ENCODE measurements around the gene ZNF888.
"Not testable (repeated sequence)": the region's sequence is repeated elsewhere in the genome, so short reads cannot be mapped to it uniquely, and the experiment has no call there.

ZNF888 gene

DNA sequence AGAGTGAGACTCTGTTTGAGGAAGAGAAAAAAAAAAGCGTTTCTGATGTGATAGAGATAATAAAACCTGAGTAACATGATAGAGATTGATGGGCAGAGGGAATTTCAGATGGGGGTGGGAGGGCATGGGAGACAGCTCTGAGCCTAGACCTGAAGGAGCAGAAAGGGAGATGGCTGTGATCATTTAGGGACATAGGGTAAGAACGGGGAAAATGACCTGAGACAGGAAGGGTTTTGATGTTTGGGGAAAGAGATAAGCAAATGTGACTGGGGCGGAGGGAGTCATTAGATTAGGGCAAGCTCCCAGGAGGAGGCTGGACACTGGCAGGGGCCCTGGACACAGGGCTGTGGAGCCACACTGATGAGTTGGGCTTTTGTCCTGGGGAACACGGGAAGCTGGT is 31.9 kb downstream of the ZNF888 start:
- POLR2A ChIA-PET: no interaction called here
- TF ChIP-seq, protein P1, sequence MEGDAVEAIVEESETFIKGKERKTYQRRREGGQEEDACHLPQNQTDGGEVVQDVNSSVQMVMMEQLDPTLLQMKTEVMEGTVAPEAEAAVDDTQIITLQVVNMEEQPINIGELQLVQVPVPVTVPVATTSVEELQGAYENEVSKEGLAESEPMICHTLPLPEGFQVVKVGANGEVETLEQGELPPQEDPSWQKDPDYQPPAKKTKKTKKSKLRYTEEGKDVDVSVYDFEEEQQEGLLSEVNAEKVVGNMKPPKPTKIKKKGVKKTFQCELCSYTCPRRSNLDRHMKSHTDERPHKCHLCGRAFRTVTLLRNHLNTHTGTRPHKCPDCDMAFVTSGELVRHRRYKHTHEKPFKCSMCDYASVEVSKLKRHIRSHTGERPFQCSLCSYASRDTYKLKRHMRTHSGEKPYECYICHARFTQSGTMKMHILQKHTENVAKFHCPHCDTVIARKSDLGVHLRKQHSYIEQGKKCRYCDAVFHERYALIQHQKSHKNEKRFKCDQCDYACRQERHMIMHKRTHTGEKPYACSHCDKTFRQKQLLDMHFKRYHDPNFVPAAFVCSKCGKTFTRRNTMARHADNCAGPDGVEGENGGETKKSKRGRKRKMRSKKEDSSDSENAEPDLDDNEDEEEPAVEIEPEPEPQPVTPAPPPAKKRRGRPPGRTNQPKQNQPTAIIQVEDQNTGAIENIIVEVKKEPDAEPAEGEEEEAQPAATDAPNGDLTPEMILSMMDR (IDR thresholded peaks at IDR 0.05; ENCODE audit: control extremely low read depth, extremely low read depth, low read depth, missing control alignments): no peak
- CTCF ChIA-PET: no interaction called here
- DNase-seq (ENCODE audit: extremely low spot score): no peak

DNA sequence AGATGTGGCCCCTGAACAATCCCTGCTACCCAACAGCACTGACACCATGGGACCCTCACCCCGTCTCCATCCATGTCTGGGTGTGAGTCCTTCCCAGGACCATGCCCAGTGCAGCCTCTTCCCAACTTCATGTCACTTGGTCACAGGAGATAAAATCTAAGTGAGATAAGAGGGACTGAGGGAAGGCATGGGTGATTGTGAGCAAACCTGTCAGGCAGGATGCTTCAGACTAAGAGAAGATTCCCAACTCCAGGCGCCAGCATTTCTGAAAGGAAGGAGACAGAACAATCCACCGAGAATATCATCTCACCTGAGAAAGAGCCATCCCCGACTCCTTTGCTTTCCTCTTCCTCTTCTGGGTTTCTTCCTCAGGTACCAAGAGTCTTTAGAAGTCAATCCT is 33.3 kb downstream of the ZNF888 start:
- TF ChIP-seq, protein P1 (IDR thresholded peaks at IDR 0.05; ENCODE audit: control extremely low read depth, extremely low read depth, low read depth, missing control alignments): no peak
- CTCF ChIA-PET: no interaction called here
- no peak for DNase-seq (ENCODE audit: extremely low spot score)
- POLR2A ChIA-PET: interaction anchor here (0.6 kb wide), 1 partner anchor 52 kb away, joined by 11 read pairs; no protein-coding TSS in a partner anchor

DNA sequence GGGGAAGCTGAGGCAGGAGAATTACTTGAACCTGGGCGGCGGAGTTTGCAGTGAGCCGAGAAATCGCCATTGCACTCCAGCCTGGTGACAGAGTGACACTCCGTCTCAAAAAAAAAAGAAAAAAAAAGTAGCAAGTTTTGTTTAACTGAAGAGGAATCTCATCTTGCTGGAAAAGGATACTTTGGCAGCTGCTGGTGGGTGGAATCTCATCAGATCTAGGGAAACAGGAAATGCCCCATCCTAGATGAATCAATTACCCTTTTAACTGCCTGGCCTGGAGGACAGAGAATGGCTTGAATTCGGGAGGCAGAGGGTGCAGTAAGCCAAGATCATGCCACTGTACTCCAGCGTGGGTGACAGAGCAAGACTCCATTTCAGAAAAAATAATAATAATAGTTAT is 34.2 kb downstream of the ZNF888 start:
- ChIA-PET CTCF (no interaction called here), POLR2A (no interaction called here)
- TF ChIP-seq, protein P1 (IDR thresholded peaks at IDR 0.05; ENCODE audit: control extremely low read depth, extremely low read depth, low read depth, missing control alignments): no peak
- DNase-seq (ENCODE audit: extremely low spot score): no peak

DNA sequence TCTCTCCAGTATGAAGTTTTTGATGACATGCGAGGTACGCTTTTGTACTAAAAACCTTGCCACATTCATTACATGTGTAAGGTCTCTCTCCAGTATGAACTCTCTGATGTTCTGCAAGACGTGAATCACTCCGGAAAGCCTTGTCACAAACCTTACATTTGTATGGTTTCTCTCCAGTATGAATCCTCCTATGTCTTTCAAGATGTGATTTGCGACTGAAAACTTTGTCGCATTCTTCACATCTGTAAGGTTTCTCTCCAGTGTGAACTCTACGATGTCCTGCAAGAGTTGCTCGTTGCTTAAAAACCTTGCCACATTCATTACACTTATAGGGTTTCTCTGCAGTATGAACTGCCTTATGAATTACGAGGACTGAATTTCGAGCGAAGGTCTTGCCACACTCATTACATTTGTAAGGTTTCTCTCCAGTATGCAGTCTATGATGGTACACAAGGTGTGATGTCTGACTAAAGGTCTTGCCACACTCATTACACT is 42.3 kb downstream of the ZNF888 start:
- no peak for DNase-seq (ENCODE audit: extremely low spot score)
- CTCF ChIA-PET: no interaction called here
- TF ChIP-seq, protein P1 (IDR thresholded peaks at IDR 0.05; ENCODE audit: control extremely low read depth, extremely low read depth, low read depth, missing control alignments): no peak
- POLR2A ChIA-PET: no interaction called here

DNA sequence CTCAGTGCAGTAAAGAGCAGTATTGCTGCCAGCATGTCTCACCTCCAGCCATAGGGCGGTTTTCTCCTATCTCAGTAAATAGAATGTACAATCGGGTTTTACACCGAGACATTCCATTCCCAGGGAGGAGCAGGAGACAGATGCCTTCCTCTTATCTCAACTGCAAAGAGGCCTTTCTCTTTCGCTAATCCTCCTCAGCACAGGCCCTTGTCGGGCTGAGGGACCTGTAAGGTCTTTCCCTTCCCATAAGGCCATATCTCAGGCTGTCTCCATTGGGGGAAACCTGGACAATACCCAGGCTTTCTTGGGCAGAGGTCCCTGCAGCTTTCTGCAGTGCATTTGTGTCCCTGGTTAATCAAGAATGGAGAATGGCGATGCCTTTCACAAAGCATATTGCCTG is 50.2 kb downstream of the ZNF888 start:
- DNase-seq (ENCODE audit: extremely low spot score); POLR2A ChIA-PET; CTCF ChIA-PET: not testable (repeated sequence)

DNA sequence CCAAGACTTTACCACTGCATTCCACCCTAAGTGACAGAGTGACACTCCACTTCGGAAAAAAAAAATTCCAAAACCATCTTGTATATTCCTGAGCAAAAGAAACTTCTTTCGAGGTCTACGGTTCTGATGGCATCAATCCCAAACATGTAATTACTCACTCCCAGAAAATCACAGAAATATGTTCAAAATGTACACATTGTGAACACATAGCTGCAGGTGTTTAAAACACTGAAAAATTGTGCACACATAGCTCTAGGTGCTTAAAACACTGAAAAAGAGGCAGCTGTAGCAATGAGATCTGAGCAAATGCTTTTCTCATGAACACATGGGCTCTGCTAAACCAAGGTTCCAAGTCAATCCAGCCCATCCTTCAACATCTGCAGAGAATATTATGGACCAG is 51.8 kb downstream of the ZNF888 start:
- POLR2A ChIA-PET: no interaction called here
- TF ChIP-seq, protein P1 (IDR thresholded peaks at IDR 0.05; ENCODE audit: control extremely low read depth, extremely low read depth, low read depth, missing control alignments): no peak
- DNase-seq (ENCODE audit: extremely low spot score): no peak
- CTCF ChIA-PET: no interaction called here

DNA sequence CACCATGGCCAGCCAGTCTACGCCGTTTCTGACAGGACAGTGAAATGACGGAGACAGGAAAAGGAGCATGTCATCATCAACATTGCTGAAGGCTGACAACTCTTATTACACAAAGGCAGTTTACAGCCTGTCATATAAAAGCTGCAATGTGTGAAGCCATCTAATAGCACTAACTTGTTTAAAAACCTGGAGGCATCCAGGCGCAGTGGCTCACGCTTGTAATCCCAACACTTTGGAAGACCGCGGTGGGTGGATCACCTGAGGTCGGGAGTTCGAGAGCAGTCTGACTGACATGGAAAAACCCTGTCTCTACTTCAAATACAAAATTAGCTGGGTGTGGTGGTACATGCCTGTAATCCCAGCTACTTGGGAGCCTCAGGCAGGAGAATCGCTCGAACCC is 55.2 kb downstream of the ZNF888 start:
- CTCF ChIA-PET; POLR2A ChIA-PET; DNase-seq (ENCODE audit: extremely low spot score): not testable (repeated sequence)

DNA sequence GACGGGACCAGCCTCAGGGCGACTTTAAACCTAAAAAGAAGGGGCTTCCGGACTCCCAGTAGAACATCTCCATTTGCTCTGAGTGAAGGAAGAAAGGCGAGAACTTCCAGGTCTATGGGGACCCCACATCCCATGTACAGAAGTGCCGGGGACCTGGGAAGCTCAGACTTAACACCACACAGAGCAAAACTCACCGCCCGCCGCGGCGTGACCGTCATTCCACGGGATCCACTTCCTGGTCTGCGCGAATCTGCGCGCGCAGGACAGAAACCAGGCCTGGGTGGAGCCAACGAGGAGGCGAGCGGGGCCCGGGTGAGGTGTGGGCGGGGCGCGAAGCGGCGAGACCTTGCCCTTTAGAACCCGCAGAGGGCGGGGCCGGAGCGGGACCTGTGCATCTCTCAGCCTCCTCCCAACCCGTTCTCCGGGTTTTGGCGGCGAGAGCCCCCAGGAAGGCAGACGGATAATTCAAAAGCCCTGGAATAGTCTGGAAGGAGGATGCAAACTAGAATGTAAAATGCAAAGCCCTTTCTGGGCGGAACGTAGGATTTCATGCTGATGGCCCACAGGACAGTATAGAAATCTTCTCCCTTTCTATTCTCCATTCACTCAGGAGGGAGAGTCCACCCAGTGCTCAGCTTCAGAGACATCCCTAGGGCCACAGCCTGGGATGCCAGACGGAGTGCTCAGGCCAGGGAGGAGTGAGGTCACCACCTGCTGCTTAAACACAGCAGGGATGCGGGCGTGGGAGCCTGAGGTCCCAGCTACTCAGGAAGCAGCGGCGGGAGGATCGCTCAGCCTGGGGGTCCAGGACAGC is 65.6 kb downstream of the ZNF888 start, which contains the start of gene ZNF468:
TSS of gene ZNF468 (minus strand) at position 242 of the 814 bp plus-strand sequence. CDS start 3,347 bp downstream, outside the sequence.
- POLR2A ChIA-PET, CTCF ChIA-PET: not testable (repeated sequence)
- peak; percentile 65 for DNase-seq (ENCODE audit: extremely low spot score)

DNA sequence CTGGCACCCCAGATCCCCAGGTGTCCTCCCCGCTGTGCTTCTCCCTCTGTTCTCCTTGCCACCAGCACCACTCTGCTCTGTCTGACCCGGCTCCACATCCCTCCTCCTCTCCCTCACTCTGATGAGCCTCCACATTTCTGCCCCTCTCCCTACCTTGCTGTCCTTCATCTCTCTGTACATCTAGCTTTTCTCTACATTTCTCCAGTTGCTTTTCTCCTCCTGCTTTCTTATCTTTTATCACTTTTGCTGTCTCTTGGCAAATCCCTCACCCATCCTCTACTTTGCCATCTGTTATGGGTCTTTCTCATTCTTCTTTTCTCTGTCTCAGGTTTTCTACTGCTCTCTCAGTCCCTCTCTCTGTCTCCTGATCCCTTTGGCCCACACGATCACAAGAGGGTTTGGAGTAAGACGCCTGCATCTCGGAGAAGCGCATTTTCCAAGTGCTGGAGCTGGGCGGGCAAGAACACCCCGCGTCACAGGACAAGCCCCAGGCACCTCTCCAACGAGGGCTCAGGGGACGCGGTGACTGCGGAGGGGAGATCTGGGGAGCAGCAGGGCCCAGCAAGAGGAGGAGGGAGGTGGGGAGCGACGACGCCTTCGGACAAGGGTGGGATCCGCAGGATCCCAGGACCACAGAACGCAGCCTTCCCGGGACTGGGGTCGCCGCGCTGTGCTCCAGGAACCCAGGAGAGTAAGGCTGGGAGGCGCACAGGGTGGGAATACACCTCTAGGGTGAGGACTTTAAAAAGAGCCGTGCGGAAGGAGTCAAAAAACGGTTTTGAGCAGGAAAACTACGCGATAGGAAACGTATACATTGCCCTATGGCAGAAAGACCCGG is 66.5 kb downstream of the ZNF888 start:
- POLR2A ChIA-PET, CTCF ChIA-PET: not testable (repeated sequence)
- DNase-seq (ENCODE audit: extremely low spot score): peak; percentile 9
